HG03342 (cell line): ENCODE data around the gene CFAP20DC.
"Not testable (repeated sequence)": the region's sequence is repeated elsewhere in the genome, so short reads cannot be mapped to it uniquely, and the experiment has no call there.

Experiments used
- ATAC-seq: cut with Tn5 transposase; IDR thresholded peaks from one replicate; pipeline ENCODE4 v1.9.1; 2021; ENCODE audit warnings: mild to moderate bottlenecking, moderate library complexity; ENCODE audit not compliant: unreplicated experiment

The CFAP20DC gene

DNA sequence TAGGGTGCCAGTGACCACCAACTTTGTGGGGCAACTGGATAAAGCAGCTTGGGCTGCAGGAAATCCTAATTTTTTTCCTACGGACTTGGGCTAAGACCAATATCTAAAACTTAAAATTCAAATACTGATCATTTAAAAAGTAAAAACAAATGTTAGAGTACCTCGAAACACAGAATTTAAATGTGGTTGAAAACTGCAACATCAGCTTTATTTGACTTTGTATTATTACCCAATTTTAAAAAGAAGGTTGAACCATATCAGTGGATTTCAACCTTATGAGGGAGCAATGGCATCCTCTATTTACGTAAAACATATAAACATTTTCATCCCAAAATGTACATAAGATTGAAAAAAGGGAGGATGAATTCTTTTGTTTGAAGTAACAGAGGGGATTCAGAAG lies 26.2 kb downstream of the CFAP20DC start:
- no peak for ATAC-seq

DNA sequence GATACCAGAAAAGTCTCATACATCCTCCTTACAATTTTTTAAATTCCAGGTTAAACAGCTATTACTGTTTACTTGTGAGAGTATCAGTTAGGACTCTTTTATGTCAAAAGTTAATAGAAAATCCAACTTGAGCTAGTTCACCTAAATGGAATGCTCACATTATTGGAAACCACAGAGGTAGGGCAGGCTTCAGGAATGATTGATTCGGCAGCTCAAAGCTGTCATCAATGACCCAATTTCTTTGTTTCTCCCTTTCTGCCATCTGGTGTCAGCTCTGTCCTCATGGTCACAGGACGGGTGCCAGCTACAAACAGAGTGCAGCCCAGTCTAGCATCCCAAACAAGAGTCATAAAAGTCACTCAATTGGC lies 32.2 kb downstream of the CFAP20DC start:
- no peak for ATAC-seq

DNA sequence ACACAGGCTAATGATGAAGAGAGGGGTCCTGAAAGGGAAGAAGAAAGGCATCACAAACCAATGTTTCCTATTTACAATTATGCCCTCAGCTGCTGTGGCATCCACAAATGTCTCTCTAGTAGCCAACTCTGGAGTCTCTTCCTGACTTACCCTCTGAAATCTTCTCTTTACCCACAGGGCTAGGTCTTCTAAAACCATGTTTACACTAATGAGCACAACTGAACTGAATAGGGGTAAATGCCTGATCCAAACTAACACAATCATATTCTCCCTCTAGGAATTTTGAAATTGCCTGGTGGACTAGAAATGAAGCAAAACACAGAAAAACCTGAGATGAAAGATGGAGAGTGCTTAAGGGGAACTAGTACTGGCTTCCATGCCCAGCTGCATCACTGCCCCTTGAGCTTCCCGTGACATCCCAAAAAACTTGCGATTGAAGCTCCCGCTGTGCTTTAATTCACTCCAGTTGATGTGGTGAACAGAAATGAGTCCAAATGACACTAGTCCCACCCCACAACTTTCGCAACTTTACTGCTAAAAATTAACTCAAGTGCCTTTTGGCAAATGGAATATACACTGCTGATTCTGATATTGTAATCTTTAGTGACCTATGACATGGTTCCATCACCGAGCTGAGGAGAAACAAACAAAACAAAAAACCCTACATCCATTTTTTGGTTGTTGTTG lies 32.8 kb downstream of the CFAP20DC start:
- no peak for ATAC-seq

DNA sequence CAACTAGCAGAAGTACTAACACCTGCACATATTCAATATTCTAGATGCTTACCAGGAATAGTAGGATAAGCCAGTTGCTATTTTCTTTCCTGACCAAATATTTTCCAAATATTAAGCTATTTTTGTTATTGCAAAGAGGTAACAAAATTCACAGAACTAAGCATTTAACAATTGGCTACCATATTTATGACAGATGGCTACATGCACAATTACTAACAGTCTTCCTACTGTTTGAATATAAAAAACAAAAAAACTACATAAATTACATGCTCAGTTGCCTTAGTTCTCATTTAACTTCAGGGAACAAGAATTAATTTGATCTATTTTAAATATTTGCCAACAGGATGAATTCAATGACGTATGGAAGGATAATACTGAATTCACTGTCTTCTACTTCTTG lies 36.2 kb downstream of the CFAP20DC start:
- no peak for ATAC-seq

DNA sequence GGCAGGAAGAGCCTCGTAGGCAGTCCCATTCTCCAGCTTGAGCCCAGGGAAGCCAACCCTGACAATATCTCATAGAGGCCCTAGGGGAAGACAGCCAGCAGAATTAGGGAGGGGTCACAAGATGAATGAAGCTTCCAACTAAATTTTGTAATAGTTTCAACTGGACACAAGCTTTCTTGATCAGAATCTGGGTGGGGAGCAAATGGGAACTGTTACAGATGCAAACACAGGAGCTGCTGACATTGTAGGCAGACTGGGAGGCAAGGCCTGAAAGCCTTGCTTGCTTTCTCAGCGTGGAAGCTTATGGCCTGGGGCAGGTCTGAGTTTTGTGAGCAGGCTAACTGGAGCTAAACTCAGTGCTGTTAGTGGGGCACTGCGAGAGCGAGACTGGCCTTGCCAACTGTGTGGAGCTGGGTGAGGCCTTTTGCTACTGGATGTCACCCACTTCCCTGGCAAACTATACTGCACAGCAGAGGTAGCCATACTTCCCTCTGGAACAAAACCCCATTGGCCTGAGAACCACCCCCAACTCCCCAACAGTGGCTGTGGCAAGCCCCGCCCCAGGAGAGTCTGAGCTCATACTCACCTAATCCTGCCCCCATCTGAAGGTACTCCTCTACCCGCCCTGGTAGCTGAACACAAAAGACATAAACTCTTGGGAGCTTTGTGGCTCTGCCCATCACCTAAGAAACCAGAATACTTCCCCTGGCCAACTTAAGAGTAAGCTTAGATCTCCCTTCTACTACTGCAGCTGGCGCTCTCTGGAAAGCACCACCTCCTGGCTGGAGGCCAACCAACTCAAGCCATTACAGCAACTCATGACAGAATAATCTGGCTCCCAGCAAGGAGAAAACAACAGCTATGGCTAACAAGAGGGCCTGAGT lies 42.9 kb downstream of the CFAP20DC start:
- ATAC-seq = no peak

DNA sequence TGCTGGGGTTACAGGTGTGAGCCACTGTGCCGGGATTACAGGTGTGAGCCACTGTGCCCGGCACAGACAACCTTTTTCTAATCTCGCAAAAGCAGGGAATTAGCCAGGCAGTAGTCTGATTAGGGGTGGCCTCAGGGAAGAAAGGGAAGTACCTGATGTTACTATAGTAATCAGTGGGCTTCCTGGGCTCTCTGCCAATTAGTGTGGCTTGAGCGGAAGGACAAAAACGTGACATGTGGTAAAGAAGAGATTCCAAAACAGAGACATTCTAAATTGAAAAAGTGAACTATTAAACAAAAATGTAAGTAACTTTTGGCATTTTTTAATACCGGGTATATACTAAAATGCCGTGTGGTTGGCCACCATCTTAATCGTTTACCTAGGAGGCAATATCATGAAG lies 48.1 kb downstream of the CFAP20DC start:
- no peak for ATAC-seq

DNA sequence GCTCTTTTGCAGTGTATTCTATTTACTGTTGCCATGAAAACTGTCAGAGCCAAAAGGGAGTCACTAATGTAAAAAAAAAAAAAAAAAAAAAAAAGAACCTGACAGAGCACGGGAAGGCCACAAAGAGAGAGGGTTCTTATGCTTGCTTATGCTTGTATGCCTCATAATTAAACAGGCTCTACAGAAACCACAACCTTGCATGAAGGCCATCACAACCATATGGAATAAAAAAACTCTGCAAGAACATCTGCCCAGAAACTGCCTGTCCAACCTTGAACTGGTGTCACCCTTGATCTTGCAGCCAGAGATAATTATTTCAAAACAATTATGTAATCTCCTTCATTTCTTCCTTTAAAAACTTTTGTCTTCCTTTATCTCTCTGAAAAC lies 50.1 kb downstream of the CFAP20DC start:
- ATAC-seq = no peak

DNA sequence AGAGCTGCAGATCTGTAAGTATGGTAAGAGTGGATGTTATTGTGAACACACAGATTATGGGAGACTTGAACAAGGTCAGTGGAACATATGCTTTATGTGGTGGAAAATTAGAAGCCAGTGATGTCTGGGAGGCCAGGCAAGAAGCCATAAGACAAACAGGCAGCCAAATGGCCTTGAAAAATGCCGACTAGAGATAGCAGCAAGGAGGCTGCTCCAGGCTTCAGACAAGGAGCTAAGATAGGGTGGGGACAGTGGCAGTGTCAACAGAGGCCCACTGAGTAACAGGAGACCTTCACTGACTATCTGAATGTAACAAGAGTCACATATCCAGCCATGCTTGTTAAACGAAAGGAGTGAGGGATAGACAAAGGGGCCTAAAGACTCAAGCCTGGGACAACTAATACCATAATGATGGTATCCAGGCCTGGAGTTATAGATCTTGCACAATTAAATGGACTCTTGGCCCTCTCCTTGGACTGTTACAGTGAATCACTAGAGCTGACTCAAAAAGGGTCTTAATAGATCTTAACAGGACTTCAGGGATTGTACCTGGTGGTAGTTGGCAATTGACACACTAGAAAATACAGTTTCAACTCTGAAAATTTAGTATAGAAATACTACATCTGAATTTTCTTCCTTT lies 50.6 kb downstream of the CFAP20DC start:
- ATAC-seq = no peak

DNA sequence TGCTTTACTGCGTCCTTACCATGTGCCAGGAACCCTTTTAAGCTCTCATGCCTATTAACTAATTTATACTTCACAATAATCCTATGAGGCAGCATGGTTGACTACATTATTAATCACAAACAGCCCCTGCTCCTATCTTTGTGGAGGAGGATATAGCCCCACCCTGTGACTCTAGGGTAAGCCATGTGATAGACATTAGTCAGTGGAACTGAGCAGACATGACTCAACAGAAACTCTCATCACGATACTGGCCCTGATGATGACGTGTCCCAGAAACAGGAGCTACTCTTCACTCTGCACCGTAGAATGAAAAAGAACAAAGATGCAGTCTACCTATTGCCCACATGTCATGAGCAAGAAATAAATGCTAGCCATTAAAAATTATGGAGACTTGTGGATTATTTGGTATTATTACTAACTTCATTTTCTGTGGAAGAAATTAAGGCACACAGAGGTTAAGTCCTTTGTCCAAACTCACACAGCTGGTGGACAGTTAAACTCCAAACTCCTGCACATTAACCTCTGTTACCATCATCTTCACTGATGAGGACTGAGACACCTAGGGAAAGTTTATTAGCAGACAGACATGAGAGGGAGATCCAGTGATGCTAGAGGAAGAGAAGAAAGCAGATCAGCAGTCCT lies 51.2 kb downstream of the CFAP20DC start:
- ATAC-seq = no peak

DNA sequence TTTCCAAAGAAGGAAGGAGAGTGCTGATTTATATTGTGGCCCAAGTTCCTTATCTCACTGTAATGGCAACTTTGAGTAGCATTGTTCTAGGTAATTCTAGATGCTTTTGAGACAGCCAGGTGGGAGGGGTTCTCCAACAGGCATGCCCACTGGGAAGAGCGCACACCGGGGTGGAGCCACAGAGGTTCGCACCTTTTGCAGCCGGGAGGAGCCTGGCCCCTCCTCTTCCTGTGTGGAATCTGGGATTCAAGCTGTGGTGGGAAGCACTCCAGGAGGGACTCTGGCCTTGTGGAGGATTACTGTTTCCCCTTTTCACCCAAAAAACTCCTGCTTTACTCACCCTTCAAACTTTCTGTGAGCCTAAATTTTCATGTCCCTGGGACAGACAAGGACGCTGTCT lies 53.1 kb downstream of the CFAP20DC start:
- no peak for ATAC-seq

DNA sequence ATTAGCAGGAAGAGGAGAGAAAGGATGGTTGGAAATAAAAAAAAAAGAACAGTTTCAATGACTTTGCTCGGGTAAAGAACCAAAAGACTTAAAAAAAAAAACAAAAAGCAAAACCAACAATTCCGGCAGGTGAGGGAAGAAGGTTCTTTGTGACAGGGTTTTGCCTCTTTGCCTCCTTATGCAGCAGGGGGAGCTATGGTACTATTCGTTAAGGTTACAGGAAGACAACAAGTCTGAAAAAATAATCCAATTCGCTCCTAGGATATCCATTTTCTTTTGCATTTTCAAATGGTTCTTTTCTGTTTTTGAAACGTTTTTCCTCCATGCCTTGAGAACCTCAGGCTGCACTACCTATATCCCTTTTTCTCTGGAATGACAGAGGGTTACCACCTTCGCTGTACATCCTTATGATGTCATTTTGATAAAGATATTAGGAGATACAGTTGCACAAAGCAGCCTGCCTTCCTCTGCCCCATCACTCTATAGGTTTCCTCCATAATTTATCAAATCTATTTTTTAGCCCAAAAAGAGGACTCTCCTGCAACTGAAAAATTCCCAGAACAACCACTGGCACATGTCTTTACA lies 55.0 kb downstream of the CFAP20DC start:
- no peak for ATAC-seq

DNA sequence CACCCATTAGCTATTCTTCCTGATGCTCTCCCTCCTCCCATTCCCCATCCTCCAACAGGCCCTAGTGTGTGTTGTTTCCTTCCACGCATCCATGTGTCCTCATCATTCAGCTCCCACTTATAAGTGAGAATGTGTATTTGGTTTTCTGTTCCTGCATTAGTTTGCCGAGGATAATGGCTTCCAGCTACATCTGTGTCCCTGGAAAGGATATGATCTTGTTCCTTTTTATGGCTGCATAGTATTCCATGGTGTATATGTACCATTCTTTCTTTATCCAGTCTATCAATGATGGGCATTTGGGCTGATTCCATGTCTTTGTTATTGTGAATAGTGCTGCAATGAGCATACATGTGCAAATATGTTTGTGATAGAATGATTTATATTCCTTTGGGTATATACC lies 56.3 kb downstream of the CFAP20DC start:
- ATAC-seq = no peak

DNA sequence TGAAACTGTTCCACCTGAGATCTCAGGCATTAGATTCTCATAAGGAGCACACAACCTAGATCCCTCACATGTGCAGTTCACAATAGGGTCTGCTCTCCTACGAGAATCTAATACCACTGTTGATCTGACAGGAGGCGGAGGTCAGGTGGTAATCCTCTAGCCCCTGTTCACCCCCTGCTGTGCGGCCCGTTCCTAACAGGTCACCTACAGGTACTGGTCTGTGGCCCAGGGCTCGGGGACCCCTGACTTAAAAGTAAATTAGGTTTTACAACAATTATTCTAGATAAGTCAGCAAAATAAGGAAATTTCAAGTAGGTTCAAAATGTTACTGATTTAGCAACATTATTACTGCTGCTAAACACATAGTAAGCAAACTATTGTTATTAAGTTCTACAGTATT lies 58.2 kb downstream of the CFAP20DC start:
- no peak for ATAC-seq

DNA sequence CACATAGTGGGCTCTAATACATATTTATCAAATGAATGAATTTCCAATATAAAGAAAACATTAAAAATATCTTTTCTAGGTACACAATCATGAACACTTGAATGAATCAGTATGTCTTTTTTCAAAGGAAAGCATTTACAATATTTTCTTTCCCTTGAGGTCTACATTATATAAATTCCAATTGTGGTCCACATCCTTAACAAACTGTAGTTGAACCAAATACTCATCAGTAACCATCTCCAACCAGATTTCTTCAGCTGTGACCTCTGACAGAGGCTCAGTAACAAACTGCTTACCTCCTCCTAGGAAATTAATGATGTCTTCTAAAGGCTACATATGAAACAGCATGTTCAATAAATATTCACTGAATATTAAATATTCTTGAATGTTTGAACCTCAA lies 58.8 kb downstream of the CFAP20DC start:
- ATAC-seq = no peak

DNA sequence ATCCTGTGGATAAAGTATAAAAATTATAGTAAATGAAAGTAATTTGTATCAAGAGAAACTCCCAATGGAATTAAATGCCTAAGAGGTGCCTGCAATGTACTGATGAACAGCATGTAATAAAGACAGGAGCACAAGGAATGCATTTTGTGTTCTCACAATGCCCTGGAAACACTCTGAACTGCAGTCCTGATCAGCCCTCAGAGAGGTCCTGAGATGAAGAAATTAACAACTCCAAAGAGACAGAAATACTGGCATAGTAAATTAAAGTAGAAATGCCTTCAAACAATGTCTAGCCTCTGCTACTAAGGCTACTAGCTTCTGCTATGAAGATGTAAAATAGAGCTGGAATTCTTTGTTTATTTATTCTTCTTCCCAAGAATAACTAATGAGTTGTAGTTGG lies 59.9 kb downstream of the CFAP20DC start:
- ATAC-seq = no peak

DNA sequence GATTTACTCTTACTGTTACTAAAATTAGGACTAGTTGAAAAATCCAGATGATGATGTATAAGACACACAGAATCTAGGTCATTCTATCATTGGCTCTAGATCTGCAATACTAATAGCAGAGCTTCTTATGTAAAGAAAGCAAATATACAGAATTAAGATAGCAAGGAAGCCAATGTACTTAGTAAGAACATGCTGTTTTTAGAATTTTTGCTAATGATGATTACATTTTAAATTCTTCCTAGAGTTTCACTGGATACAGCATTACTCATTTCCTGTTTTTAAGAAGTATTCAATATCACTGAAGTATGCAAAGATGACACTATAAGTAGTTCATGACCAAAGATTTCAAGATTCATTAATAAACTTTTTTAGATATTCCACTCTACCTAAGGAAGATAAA lies 60.7 kb downstream of the CFAP20DC start:
- ATAC-seq = no peak

DNA sequence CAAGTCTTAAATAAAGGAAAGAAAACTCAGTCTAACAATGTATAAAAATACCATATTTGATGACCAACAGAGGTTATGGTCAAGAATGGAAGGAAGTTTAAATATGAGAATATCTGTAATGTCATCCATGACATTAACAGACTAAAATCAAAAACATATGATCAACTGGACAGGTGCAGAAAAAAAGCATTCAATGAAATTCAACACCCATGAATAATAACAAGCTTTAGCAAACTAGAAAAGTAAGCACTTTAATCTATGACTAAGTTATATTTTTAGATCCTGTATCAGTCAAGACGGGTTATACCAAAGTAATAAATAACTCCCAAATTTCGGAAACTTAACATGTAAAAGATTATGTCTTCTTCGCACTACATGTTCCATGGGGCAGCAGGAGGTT lies 61.8 kb downstream of the CFAP20DC start:
- ATAC-seq = no peak

DNA sequence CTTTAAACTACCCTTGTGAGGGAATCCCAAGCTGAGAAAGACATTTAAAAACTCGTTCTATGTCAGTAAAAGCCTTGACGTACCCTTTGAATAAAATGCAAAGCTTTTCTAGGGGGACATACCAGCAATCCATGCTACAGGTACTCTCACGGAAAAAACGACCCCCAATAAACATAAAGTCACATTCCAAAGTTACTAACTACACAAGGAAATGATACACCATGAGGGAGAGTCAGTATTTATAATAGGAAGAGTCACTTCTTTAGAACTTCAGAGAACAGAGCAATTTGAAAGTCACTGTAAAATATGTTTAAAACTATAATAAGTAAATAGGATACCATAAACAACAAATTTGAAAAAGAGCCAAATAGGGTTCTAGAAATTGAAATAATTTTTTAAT lies 63.2 kb downstream of the CFAP20DC start:
- no peak for ATAC-seq

DNA sequence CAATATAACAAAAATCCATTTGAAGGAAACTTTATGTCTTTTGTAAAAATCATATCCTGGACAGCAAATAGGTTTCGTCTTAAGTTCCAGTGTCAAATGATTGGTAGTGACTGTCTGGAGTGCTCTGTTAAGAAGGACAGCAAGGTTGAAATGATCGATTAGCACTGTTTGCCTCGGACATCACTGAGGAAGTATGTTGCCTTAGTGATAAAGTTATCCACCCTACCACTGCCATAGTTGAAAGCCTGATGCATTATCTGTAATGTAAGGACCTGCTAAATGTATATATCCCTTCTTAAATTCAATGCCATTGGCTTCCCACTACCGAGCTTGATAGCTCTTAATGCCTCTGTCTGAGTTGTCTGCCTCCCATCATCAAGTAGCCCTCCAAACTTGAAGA lies 70.0 kb downstream of the CFAP20DC start:
- ATAC-seq = no peak

DNA sequence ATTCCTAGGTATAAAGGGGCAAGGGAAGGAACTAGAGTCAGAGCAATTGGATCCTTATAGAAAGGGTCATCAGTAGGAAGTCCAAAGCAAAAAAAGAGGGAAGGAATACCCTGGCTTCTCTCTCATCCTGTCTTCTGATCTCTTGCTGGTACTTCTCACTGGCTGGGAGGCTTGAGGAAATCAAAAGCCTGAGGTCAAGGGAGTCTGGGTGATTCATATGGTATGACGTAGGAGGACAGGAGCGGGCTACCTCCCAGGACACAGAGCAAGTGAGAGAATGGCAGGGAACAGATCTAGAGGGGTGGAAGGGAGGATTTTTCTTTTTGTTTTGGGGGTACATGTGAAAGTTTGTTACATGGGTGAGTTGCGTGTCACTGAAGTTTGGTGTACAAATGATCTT lies 76.0 kb downstream of the CFAP20DC start:
- no peak for ATAC-seq

DNA sequence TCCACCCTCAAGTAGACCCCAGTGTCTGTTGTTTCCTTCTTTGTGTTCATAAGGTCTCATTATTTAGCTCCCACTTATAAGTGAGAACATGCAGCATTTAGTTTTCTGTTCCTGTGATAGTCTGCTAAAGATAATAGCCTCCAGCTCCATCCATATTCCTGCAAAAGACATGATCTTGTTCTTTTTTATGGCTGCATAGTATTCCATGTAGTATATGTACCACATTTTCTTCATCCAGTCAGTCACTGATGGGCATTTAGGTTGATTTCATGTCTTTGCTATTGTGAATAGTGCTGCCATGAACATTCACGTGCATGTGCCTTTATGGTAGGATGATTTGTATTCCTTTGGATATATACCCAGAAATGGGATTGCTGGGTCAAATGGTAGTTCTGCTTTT lies 82.0 kb downstream of the CFAP20DC start:
- not testable (repeated sequence) for ATAC-seq
